ENCODE measurements around the gene MMS19.

MMS19 gene

DNA sequence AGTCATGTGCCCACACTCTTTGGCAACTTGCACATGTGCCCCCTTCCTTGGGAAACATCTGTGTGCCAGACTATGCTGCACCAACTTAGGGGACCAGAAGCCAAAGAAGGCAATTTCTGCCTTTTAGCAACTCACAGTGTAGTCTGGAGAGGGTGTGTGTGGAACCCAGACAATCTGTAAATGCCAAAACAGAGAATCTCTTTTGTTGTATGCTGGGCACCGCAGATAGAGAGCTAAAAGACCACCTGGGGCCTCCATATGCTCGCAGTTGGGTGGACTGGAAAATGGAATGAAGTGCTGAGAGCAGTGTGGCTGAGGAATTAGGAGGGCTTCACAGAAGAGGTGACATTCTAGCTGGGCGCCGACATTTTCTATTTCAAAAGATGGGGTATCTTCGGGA is 26.9 kb upstream of the MMS19 start:
- DNase-seq = no peak

GRCh38 chr10:97522937-97523336 is 24.7 kb upstream of the MMS19 start:
- no peak for DNase-seq

- no peak for DNase-seq
Observed at GRCh38 chr10:97522071-97522470, 23.8 kb upstream of the MMS19 start.

DNA sequence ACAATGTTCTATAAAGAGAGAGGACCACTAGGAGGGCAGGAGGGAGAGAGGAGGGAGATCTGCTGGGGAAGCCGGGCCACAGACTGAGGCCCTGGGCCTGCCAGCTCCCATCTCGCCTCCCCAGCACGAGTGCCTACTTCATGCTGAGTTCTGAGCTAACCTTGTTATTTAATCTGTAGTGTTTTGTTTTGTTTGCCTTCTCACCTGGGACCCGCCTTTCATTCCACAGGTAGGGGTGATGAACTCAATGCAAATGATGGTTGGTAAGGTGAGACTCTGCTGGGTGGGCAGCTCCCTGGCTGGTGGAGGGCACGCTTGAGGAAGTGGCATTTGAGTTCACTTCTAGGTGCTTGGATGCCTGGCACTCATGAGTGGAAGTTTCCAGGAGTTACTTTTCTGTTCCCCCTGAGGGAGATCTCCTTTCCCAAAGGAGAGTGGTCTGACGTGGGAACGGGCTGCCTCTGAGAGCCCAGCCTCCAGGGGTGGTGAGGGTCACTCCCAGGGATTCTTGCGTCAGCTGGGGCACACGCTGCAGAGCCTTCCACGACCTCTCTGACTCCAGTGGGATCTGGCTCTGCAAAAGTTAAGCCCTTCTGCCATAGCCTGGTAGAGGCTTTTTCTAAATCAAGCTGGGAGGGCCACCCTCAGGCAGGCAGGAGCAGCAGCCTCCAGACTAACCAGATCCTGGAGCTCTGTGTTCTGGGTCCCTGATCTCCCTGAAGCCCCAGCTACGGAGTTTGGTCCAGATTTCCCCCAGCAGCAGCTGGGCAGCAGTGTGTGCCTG is 22.9 kb upstream of the MMS19 start:
- no peak for DNase-seq

DNA sequence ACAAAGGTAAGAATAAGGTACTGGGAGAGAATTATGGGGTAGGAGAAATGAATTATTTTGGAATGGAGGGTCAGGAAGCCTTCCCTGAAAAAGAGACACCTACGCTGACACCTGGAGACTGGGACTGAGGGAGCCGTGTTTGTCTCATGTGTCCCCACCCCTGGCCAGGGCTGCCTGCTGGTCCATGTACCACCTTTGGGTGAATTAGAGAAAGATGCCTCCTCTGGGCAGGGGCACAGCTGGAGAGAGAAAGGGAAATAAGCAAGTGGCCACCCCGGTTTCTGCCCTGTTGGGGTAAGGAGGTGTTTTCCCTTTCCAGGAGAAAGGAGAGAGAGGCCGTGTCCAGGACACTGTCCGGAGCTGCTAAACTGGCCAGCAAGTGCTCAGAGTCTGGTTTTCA is 22.3 kb upstream of the MMS19 start:
- no peak for DNase-seq

- DNase-seq = no peak
Observed at GRCh38 chr10:97519342-97519741, 21.1 kb upstream of the MMS19 start.

DNA sequence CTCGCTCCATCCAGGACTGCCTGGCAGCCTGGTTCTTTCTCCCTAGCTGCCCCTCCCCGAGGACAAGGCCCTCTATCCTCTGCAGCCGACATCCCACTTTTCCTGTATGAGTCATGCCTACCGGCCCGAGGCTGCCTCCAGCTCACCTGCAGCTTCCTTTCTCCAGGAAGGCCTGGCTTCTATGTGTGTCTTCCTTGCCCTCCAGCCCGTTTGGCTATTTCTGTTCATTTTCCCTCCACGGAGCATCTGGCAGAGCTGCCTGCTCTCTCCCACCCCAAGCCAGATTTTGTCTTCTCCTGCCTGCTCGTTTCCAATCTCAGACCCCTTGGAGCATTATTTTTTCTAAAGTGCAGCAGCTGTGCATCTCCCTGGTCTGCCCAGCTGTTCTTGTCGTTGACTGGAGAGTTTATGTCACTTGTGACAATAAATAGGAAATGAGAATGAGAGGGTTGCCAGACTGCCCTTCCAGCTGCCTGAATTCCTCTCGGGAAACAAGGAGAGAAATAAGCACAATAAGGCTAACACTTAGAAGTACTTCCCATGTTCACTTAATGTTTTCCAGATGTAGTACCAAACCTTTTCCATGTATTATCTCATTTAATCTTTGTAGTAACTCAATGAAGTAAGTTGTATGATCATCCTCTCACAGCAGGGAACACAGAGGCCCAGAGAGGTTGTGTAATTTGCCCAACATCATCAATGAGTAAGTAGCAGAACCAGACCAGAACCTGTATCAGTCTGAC is 20.2 kb upstream of the MMS19 start:
- DNase-seq = no peak

DNA sequence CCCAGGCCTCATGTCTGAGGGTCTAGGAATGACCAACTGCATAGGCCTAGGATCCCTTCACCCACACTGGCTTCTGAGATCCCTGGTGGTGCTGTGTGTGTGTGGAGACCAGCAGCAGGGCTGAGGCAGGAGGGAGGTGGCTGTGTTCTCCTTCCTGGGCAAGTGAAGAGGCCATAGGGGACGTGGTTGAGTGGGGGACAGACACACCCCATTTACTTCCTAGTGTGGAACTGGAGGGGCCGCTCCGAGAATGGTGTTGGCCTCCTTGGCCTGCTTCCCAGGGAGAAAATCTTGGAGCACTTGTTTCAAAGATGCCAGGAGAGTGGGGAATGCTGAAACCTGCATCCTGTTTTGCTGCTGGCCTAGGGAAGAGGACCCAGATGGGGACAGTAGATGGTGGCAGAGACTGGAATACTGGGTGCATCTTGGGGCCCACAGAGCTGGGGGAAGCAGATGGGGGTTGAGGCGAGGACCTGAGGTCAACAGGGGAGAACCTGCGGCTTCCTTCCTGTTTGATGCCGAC is 19.6 kb upstream of the MMS19 start:
- DNase-seq = no peak

DNA sequence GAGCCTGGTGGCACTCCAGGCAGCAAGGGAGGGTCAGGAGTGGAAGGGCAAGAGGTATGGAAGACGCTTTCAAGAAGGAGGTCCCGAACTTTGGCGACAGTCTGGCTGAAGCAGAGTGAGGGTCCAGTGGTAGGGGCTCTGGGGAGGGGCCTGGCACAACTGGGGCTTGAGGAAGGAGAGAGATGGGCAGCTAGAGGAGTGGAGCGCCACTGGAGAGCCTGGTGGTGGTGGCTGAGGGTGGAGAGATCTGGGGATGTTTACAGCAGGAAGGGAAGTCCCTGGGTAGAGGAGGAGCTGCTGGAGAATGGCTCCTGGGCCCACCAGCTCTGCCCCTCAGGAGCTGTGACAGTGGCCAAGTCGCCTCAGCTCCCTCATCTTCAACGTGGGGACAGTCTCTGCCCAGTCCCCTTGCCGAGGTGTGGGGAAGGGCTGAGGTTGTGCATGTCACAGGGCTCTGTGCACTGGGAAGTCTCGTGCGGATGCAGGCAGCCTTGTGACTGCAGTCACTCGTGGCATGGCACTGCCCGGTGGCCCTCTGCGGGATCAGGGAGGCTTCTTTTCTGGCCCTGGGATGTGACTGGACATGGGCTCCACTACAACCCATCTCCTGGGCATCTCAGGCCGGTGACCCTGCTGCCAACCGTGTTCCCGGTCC is 19.0 kb upstream of the MMS19 start:
- no peak for DNase-seq

- no peak for DNase-seq
Observed at GRCh38 chr10:97515271-97515978, 17.2 kb upstream of the MMS19 start.

DNA sequence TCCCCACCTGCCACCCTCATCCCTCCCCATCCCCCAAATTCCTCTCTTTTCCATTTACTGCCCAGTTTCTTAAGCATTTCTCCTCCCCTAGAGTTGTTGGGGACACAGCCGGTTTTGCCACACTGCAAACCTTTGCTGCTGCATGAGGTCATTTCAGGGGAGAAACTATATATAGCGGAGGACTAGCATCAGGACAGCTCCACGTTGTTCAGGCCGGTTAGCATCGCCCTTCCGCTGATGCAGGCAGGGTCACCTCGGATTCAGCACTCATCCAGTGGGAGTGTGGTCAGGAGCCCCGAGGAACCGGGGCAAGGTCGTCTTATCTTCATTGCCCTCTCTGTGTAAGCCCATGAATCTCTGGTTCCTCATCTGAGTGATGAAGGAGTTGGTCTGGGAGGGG is 16.1 kb upstream of the MMS19 start:
- DNase-seq = no peak

DNA sequence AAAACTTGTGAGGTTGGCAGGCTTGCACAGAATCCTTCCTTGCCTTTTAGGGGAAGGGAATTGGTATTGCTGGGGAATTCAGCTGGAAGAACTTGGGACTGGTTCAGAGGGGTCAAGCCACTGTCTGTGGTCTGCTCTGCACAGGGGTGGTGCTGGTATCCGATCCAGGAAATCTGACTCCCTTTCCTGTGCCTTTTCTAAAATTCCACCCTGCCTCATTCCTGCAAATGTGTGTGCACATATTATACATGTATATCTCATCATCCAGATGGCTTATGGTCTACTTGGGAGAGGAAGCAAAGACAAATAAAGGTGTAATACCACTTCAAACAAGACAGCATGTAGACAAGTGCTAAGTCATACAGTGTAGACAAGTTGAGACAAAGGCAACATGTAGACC is 14.8 kb upstream of the MMS19 start:
- DNase-seq = no peak

- no peak for DNase-seq
Observed at GRCh38 chr10:97511711-97512440, 13.7 kb upstream of the MMS19 start.

GRCh38 chr10:97510686-97511085 is 12.5 kb upstream of the MMS19 start:
- DNase-seq = no peak

DNA sequence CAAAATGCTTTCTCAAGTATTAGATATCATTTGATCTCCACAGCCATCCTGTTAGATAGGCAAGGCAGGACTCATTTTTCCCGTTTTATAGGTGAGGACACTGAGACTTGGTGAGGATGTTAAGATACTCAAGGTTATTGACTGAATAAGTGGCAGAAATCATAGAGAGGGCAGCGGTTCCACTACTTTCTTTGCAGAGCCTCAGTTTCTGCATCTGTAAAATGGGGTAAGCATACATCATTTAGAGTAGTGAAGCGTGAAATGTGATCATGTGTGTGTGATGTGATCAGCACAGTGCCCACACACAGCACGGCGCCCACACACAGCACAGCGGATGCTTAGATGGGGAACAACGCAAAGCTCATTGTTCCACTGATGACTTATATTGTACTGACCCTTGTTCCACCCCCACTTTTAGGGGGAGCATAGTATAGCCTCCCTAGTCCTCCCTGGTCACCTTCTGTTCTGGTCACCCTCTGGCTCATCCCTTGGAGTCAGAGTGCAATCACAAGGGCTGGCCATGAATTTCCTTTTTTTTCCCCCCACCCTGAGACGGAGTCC is 11.0 kb upstream of the MMS19 start:
- DNase-seq = no peak

DNA sequence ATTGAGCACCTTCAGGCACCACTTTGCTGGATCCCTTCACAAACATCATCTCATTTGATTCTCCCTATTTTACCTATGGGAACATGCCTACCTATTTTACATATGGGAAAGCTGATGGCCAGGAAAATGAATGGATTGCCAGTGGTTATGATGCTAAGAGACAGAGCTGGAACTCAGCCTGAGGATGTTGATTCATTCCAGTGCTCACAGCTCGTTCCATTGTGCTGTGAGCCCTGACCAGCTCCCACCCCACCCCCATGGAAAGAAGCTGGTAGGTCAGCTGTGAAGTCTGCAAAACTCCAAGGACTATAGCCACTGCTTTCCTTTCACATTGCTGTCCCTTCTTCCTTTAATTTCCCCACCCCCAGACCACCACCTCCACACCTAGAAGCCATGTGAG is 10.1 kb upstream of the MMS19 start:
- DNase-seq = no peak

- no peak for DNase-seq
Observed at GRCh38 chr10:97506199-97506991, 8.2 kb upstream of the MMS19 start.

DNA sequence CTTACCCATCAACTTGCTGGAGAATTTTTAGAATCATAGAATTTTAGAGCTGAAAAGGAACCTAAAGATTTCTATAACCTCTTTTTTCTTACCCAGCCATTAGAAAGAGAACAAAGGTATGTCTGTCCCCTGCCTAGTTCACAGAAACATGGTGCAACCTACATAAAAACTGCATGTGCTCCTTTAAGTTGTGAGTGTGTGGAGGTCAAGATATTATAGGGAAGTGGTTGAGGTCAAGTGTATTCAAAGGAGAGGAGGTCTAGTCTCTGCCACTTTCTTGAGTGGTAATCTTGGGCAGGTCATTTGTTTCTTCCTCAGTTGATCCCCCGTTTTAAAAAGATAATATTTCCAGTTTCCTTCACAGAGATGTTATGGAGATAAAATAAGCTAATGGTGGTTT is 6.9 kb upstream of the MMS19 start:
- no peak for DNase-seq

GRCh38 chr10:97503406-97503805 is 5.2 kb upstream of the MMS19 start:
- no peak for DNase-seq

GRCh38 chr10:97502916-97503315 is 4.7 kb upstream of the MMS19 start:
- no peak for DNase-seq

DNA sequence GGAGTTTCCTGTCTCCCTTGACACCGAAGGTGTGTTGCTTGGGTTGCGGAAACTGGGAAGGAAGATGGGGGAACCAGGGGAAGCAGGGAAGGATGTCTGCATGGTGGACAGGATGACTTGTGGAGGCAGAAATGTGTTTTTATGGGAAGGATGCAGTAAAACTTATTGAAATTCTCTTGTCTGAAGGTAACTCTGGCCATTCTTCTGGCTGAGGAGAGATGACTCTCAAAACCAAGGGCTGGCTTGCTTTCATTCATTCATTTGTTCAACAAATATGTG is 2.0 kb upstream of the MMS19 start:
- no peak for DNase-seq

All from NCI-H1105 (cell line).